GM21423 (cell line): ENCODE measurements around the gene RASA4B.
"Not testable (repeated sequence)": the region's sequence is repeated elsewhere in the genome, so short reads cannot be mapped to it uniquely, and the experiment has no call there.

Experiments used
- ATAC-seq: cut with Tn5 transposase; IDR thresholded peaks from one replicate; pipeline ENCODE4 v1.9.1; 2021; ENCODE audit warnings: mild to moderate bottlenecking, moderate library complexity; ENCODE audit not compliant: unreplicated experiment

RASA4B gene

DNA sequence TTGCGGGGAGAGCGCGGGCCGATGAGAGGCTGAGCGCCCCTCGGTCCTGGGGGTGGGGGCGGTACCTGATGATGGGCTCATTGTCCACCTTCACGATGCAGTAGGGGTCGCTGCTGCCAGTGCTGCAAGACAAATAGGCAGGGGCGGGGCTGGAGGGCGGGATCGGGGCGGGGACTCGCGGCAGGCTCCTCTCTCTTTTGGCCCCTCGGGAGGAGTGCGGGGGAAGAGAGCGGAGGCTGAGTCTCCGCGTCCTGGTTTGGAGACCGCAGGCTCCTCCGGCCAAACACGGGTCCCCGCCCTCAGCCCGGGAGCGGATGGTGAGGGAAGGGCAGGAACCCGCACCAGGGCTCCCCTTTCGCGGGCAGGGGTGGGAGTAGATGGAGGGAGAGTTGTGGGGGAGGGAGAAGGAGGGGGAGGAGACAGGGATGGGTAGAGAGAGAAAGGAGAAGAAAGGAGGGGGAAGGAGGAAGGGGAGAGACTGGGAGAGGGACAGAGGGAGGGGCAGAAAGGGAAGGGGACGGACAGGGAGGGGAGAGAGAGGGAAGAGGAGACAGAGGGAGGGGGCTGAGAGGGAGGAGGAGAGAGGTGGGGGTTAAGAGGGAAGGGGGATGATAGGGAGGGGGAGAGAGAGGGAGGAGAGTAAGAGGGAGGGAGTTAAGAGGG lies 5.6 kb downstream of the RASA4B start:
- peak; percentile 38 for ATAC-seq

DNA sequence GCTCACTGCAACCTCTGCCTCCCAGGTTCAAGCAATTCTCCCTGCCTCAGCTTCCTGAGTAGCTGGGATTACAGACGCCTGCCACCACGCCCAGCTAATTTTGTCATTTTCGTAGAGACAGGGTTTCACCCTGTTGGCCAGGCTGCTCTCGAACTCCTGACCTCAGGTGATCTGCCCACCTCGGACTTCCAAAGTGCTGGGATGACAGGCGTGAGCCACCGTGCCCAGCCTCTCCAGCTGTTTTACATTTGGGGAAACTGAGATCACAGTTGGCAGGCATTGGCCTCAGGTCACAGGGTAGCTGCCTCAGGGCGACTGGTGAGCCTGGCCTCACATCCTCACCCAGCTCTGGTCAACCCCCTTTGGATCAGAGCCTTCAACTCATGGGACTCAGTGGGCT lies 7.0 kb downstream of the RASA4B start:
- not testable (repeated sequence) for ATAC-seq

- not testable (repeated sequence) for ATAC-seq
Observed at GRCh38 chr7:102507410-102508088, 10.0 kb downstream of the RASA4B start.

DNA sequence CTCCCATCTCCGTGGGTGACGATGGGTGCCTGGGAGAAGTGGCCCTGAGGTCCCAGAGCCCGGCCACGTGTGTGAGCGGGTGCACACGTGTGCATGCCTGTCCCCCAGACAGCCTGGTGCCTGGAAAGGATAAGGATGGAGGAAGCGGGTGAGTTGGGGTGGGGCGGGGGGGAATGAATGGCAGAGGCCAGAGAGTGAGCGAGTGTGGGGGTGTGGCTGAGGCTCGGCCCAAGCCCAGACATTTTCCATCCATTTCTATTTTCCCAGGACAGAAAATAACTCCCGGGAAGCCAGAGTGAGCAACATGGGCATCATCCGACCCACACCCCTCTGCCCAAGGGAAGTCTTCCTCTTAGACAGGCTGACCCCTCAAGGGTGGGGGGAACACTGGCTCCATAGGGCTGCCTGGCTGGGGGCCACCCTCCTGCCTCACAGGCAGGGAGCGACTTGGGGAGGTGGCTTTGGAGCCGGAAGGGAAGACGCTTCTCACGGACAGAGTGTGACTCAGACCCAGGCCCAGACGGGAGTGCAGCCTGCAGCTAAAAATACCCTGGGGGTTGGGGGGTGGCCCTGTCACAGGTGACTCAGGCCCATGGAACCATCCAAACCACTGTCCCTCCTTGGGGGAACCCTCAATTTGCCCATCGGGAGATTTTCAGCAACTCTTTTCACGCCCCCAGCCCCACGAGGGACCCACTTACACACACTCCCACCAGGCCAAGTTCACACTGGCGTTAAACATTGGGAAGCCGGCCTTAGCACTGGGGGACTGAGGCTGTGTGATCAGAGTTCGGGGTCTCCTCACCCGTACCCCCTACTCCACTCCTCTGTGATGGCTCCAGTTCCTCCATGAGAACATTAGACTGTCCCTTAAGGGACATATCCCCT lies 12.0 kb downstream of the RASA4B start:
- not testable (repeated sequence) for ATAC-seq

DNA sequence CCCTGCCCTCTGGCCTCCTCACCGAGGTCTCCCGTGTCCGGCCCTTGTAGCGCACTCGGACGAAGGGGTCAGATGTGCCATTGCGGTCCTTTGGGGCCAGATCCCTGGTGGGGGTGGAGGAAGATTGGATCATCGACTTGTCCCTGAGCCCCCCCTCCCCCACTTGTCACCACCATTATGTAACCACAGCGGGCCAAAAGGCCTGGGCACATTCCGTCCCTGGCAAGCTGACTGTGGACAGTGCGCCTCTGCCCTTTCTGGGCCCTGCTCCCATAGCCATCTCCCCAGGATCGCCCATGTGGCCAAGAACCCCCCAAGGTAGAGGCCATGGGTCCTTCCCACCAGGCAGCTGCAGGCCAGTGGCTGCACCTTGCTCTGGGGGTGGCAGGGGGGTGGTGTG lies 14.4 kb downstream of the RASA4B start:
- ATAC-seq, result not testable (repeated sequence)

DNA sequence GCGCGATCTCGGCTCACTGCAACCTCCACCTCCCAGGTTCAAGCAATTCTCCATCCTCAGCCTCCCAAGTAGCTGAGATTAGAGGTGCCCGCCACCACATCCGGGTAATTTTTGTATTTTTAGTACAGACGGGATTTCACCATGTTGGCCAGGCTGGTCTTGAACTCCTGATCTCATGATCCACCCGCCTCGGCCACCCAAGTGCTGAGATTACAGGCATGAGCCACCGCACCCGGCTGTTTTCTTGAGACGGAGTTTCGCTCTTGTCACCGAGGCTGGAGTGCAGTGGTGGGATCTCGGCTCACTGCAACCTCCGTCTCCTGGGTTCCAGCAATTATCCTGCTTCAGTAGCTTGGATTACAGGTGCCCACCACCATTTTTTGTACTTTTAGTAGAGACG lies 19.3 kb downstream of the RASA4B start:
- not testable (repeated sequence) for ATAC-seq

DNA sequence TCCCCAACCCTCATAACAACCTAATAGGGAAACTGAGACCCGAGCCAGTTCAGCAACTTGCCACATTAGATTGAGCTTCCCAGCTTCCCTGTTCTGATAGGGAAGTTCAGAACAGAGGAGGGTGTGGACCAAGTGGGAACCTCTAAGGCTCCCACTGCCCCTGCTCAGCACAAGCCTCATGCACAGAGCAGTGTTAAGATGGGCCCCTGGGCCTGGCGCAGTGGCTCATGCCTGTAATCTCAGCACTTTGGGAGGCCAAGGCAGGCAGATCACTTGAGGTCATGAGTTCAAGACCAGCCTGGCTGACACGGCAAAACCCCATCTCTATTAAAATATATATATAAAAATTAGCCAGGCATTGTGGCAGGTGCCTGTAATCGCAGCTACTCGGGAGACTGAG lies 20.3 kb downstream of the RASA4B start:
- ATAC-seq, result not testable (repeated sequence)

DNA sequence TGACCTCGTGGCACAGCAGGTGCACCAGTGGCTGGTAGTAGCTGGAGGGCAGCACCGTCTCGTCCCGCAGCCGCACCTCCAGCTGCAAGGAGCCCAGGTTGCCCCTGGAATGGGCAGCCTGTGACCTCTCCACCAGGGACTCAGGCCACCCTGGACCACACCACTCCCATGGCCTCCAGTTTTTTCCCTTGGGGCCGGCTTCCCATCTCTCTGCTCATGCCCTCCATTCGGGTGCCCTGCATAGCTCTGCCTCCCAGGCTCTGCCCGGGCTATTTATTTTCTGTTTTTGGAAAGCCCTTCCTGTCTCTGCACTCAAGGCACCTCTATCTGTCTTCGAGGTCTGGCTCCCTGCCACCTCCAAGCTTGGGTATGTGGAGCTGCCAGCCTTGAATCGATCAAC lies 20.7 kb downstream of the RASA4B start:
- not testable (repeated sequence) for ATAC-seq

DNA sequence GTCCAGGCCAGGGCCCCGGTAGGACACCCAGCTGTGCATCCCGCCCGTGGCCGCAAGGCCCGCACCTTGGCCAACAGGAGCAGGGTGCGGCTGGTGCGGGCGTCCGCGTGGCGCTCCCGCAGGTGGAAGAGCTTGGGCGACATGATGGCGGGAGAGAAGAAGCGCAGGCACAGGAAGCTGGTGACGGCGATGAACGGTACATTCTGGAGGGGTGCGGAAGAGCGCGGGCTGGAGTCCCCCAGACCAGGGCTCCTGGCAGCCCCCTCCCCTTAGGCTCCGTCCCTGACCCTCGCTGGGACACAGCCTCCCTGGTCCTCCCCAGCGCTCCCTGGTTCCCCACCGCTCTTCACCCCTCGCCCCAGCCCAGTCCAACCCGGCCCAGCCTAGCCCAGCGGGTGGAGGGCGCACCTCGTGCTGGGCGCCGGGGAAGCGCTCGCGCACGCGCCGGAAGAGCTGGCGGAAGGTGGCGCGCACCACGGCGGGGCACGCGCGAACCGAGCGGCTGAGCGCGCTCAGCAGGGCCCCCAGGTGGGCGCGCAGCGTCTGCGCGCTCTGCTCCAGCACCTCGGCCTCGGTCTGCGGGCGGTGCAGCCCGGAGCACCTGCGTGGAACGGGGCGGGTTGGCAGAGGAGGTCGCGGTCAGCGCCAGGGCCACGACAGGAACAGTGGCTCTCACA lies 23.0 kb downstream of the RASA4B start:
- peak; percentile 71 for ATAC-seq

DNA sequence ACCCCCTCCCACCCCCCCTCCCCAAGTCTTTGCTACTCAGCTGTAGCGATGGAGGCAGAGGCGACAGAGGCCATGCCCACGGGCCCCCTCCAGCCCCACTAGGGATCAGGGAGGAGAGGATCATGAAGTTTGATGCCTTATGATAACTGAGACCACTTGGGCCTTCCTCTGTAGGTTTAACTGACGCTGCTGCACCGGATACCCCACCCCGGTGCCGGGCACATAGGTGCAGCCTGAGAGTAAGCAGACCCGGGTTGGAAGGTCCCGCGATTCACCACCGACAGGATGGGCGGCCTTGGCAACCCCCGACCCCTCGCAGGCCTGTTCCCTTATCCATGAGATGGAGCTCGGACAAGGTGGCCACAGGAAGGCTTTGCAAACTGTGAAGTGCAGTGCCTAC lies 23.6 kb downstream of the RASA4B start:
- not testable (repeated sequence) for ATAC-seq

DNA sequence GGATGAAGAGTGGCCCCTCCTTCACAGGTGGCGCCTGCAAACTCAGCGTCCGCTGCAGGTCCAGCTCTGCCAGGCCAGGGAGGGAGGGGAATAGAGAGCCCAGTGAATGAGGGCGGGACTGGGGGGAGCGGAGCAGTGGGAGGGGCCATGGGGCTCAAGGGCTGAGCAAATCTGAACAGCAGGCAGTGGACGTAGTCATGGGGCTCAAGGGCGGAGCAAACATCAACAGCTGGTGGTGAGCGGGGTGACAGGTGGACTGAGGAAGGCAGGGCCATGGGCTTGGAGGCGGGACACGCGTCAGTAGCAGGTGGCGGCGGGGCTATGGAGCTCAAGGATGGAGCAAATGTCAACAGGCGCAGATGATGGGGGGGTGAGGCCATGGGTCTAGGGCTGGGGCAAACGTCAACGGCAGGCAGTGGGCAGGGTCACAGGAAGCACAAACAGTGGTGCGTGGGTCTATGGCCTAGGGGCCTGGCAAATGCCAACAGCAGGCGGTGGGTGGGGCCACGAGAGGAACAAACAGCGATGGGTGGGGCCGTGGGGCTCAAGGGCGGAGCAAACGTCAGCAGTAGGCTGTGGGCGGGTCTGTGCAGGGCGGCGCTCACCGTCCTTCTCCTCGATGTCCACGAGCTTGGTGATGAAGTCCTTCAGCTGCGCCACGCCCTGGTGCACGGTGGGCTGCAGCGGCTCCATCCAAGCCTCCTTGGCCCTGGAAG lies 24.2 kb downstream of the RASA4B start:
- peak; percentile 48 for ATAC-seq

DNA sequence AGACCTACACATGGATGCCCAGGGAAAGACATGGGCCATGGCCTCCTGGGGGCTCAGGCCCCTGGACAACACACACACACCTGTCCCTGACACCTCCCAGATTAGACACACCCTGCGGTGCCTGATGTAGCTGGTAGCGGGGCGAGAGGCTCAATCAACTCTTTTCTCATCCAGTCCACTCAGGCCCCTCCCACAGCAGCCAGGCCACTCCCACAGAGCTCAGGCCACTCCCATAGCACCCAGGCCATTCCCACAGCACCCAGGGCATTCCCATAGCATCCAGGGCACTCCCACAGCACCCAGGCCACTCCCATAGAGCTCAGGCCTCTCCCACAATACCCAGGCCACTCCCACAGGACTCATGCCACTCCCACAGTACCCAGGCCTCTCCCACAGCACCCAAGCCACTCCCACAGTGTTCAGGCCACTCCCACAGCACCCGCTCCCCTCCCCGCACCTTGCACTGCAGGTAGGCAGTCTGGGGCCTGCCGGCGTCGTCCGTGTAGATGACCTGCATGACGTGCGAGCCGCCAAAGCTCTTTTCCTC lies 27.0 kb downstream of the RASA4B start:
- ATAC-seq, result not testable (repeated sequence)

DNA sequence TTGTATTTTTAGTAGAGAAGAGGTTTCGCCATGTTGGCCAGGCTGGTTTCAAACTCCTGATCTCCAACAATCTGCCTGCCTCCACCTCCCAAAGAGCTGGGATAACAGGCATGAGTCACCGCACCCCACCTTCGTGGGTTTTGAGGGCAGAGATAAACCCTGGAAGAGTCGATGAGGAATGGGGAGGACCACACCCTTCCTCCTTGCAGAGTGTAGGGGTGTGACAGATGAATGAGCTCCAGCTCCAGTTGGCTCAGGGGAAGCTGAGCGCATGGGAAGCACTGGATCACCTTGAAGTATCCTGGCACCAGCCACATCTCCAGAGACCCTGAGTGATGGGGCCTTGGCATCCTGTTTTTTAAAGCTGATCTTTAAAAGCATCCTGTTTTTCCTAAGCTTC lies 33.3 kb downstream of the RASA4B start:
- ATAC-seq, result not testable (repeated sequence)

DNA sequence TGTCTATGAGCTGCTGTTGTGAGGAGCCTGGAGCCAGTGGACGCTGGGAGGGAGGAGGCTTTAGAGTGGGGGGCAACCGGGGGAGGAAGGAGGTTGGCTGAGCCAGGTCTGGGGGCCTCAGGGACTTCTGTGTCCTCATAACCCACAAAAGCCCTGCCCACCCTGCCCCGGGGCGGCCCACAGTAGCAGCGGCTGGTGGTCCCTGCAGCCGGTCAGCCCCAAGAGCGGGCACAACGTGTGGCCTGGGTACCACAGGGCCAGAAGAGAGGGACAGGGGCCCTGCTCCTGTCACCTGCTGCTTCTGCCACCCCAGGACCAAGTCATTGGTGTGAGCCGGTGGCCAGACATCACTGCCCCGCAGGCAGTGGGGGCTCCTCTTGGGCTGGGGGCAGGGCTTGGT lies 35.6 kb downstream of the RASA4B start:
- not testable (repeated sequence) for ATAC-seq

DNA sequence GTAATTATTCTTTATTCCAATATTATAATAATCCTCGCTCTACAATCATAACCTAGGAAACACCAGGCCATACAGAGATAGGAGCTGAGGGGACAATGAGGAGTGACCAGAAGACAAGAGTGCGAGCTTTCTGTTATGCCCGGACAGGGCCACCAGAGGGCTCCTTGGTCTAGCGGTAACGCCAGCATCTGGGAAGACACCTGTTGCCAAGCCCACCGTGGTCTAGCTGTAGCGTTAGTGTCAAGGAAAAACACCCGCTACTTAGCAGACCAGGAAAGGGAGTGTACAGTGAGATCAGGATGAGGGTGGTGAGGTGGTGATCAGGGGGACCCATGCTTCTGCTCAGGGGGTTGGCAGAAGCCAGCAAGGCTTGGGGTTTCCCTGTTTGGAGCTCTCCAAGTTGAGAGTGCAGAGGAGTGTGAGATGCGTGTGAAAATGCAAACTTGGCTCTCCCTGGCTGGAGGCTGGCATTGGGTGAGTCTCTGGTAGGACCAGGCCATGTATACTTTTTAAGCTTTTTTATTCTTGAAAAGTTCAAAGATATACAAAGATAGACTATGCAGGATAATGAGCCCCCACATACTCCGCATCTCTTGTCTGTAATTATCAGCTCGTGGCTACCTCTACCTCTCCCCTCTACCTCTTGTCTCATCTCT lies 37.5 kb downstream of the RASA4B start:
- ATAC-seq, result not testable (repeated sequence)

DNA sequence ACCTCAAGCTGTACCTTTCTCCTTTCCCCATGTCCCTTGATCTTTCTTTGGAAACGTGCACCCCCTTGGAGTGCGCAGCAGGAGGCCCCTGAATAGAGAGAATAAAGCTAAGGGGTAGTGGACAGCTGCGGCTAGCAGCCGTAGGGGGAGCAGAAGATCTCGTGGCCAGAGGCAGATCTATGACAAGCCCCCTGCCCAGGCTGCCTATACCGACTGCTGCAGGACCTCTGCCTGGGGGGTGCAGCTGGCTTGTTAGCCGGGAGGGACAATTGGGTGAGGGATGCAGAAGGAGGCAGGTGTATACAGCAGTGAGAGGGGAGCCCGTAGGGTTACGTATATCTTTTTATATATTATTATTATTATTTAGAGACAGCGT lies 38.4 kb downstream of the RASA4B start:
- ATAC-seq, result peak; percentile 22

- ATAC-seq, result peak; percentile 94
Observed at GRCh38 chr7:102478314-102479208, 39.0 kb downstream of the RASA4B start, which contains the start of gene POLR2J. POLR2J (minus strand) TSS chr7:102478922; CDS start chr7:102478860, 62 bp downstream.

GRCh38 chr7:102474736-102475435 lies 42.7 kb downstream of the RASA4B start:
- not testable (repeated sequence) for ATAC-seq
